ENCODE results near the gene TERT. TPM values are rescaled to one million over a fixed set of nuclear protein-coding genes. Genes with fewer than 3 reads are reported as not detected.
A peak's percentile ranks its signal among the peaks of the same experiment; 100 is the strongest.

The TERT gene
- total and polyA plus RNA-seq, 2 donors (not counting 1 experiment from before 2014, with no cell fraction given), result 0.24 to 0.39 TPM

DNA sequence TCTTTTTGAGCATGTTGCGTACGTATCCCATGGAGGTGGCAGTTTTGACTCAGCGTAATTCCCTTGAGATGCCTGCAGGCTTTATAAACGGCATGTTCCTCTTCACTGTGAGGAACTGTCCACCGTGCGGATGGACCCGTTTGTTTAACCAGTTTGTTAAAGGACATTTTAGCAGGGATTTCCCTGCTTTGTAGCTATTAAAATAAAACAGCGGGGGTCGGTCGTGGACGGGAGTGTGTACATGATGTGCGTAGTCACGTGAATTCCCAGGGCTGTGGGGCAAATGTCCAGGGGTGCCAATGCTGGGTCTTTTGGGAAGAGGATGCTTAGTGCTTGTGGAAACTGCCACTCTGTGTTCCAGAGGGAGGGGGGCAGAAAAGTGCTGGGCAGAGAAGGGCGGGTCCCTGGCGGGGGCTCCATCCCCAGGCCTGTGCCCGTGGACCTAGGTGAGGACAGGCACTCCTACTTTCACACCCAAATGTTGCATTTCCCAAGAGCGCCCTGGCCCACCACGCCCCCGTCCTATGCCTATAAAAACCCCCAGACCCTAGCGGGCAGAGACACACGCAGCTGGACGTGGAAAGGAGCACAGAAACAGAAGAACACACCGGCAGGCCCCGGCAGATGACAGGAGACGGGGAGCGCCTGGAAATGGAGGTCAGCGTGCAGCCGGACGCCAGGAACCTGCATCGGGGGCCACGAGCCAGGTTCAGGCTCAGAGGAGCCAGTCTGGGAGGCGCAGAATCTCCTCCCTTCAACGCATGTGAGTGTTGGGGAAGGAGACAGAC is 4.0 kb upstream of the TERT start:
- no peaks in the 10 kb centered on the region for H4K20me1 ChIP-seq (ENCODE audit: control insufficient read depth, insufficient read depth, low read length, poor library complexity, severe bottlenecking)
- ATAC-seq (ENCODE audit: low read depth) (no peak), DNase-seq (no peak)
- TF ChIP-seq CTCF (IDR thresholded peaks at IDR 0.05), result no peak
- no peak for TF ChIP-seq EZH2 (IDR thresholded peaks at IDR 0.05; ENCODE audit: borderline replicate concordance, insufficient read depth, low read depth, low read length, poor library complexity, severe bottlenecking)
- no peak overlapping the region for H3K4me2 ChIP-seq (replicated peaks; ENCODE audit: low read depth, low read length, poor library complexity, severe bottlenecking)
- no peak overlapping the region for H2AFZ ChIP-seq (ENCODE audit: insufficient read depth, low read depth, low read length, poor library complexity, severe bottlenecking)
- Mint-ChIP-seq H3K9me3 (ENCODE audit: insufficient read depth) (peaks cover 3% of the 10 kb centered on the region), H3K4me1 (peaks cover 11% of the 10 kb centered on the region), H3K27me3 (peaks cover 3% of the 10 kb centered on the region), H3K27ac (peak overlapping the region; percentile 46), H3K4me3 (no peak overlapping the region)
- WGBS (ENCODE audit: insufficient coverage), result 79% methylated on average over 32 of the region's 33 CpGs
- no peaks in the 10 kb centered on the region for H3K36me3 ChIP-seq (replicated peaks in 1 of 2; ENCODE audit: control extremely low read depth in 1 of 2, control insufficient read depth in 1 of 2, extremely low read depth in 1 of 2, insufficient read depth in 2 of 2, low read length in 1 of 2)
- intact Hi-C loops (cut with micrococcal nuclease), result no loop called here
- H3K79me2 ChIP-seq (ENCODE audit: control insufficient read depth, insufficient read depth, low read length), result no peaks in the 10 kb centered on the region
- CTCF ChIA-PET, result no interaction called here
- H3K27me3 ChIP-seq (replicated peaks in 1 of 4; ENCODE audit: control extremely low read depth in 1 of 4, control insufficient read depth in 3 of 4, insufficient read depth in 4 of 4, low read length in 3 of 4), result peaks cover 0 to 7% (median 0%) of the 10 kb centered on the region in 4 experiments
- H3K4me1 ChIP-seq (ENCODE audit: control insufficient read depth in 2 of 2, insufficient read depth in 2 of 2, low read length in 2 of 2), result peaks cover 7 to 11% of the 10 kb centered on the region in 2 donors
- no peak overlapping the region for H3K4me3 ChIP-seq (ENCODE audit: control extremely low read depth in 1 of 5, extremely low read depth in 1 of 5, insufficient read depth in 1 of 5, low read depth in 2 of 5, low read length in 4 of 5)
- H3K27ac ChIP-seq (ENCODE audit: low read length in 2 of 2), result no peak overlapping the region
- no peaks in the 10 kb centered on the region for H3K9me3 ChIP-seq (ENCODE audit: control extremely low read depth in 1 of 3, control insufficient read depth in 2 of 3, insufficient read depth in 1 of 3, low read length in 2 of 3)
- H3K9ac ChIP-seq (ENCODE audit: low read length), result no peak overlapping the region
- POLR2A ChIA-PET, result no interaction called here

DNA sequence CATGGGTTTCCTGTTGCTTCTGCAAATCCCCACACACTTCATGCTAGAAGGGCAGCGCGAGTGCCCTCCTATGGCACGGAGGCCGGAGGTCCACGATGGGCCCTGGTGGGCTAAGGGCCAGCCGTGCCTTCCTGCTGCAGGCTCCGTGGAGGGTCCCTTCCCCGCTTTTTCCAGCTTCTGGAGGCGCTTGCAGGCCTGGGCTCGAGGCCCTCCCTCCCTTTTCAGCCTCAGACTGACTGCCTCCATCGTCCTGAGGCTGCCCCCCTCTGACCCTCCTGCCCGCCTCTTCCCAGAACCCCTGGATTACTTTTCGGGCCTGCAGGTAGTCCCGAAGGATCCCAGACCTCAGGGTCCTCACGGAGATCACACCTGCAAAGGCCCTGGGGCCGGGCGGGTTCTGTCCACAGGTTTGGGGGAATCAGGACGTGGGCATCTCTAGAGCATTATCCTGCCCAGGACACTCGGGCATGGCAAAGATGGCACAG is 3.2 kb upstream of the TERT start:
- H3K4me1 Mint-ChIP-seq, result peaks cover 13% of the 10 kb centered on the region
- Histone ChIP-seq H3K9ac (ENCODE audit: low read length) (no peak overlapping the region), H3K79me2 (ENCODE audit: control insufficient read depth, insufficient read depth, low read length) (no peaks in the 10 kb centered on the region), H3K4me3 (ENCODE audit: control extremely low read depth in 1 of 5, extremely low read depth in 1 of 5, insufficient read depth in 1 of 5, low read depth in 2 of 5, low read length in 4 of 5) (no peak overlapping the region), H3K4me2 (replicated peaks; ENCODE audit: low read depth, low read length, poor library complexity, severe bottlenecking) (no peak overlapping the region), H2AFZ (ENCODE audit: insufficient read depth, low read depth, low read length, poor library complexity, severe bottlenecking) (no peak overlapping the region), H3K36me3 (replicated peaks in 1 of 2; ENCODE audit: control extremely low read depth in 1 of 2, control insufficient read depth in 1 of 2, extremely low read depth in 1 of 2, insufficient read depth in 2 of 2, low read length in 1 of 2) (no peaks in the 10 kb centered on the region), H3K9me3 (ENCODE audit: control extremely low read depth in 1 of 3, control insufficient read depth in 2 of 3, insufficient read depth in 1 of 3, low read length in 2 of 3) (no peaks in the 10 kb centered on the region), H3K27me3 (replicated peaks in 1 of 4; ENCODE audit: control extremely low read depth in 1 of 4, control insufficient read depth in 3 of 4, insufficient read depth in 4 of 4, low read length in 3 of 4) (peaks cover 0 to 7% (median 0%) of the 10 kb centered on the region in 4 experiments), H3K4me1 (ENCODE audit: control insufficient read depth in 2 of 2, insufficient read depth in 2 of 2, low read length in 2 of 2) (peaks cover 11% of the 10 kb centered on the region in 2 donors), H3K27ac (ENCODE audit: low read length in 2 of 2) (no peak overlapping the region), H4K20me1 (ENCODE audit: control insufficient read depth, insufficient read depth, low read length, poor library complexity, severe bottlenecking) (no peaks in the 10 kb centered on the region)
- no peak overlapping the region for H3K27ac Mint-ChIP-seq
- H3K9me3 Mint-ChIP-seq (ENCODE audit: insufficient read depth), result peaks cover 3% of the 10 kb centered on the region
- CTCF ChIA-PET, result no interaction called here
- peaks cover 3% of the 10 kb centered on the region for H3K27me3 Mint-ChIP-seq
- ATAC-seq (ENCODE audit: low read depth), result no peak
- WGBS (ENCODE audit: insufficient coverage), result 94% methylated on average over 18 of the region's 19 CpGs
- POLR2A ChIA-PET, result no interaction called here
- TF ChIP-seq EZH2 (IDR thresholded peaks at IDR 0.05; ENCODE audit: borderline replicate concordance, insufficient read depth, low read depth, low read length, poor library complexity, severe bottlenecking) (no peak), CTCF (IDR thresholded peaks at IDR 0.05) (no peak)
- H3K4me3 Mint-ChIP-seq, result no peak overlapping the region
- intact Hi-C loops (cut with micrococcal nuclease), result no loop called here
- peak; percentile 4 for DNase-seq
